ENCODE data around the gene SOD3. TPM values are rescaled to one million over a fixed set of nuclear protein-coding genes. Genes with fewer than 3 reads are reported as not detected.

SOD3 gene
- total and polyA plus RNA-seq, 4 donors, result 2.6 to 8.1 (median 4.6) TPM

GRCh38 chr4:24772952-24773351 is 22.4 kb upstream of the SOD3 start:
- Histone ChIP-seq H3K9me3 (ENCODE audit: control insufficient read depth in 4 of 4, low read length in 3 of 4) (no peaks in the 10 kb centered on the region), H3K27me3 (ENCODE audit: control insufficient read depth in 4 of 4, insufficient read depth in 4 of 4, low read length in 3 of 4) (no peaks in the 10 kb centered on the region), H3K27ac (ENCODE audit: low read depth in 1 of 2, low read length in 2 of 2) (no peak overlapping the region), H3K4me3 (ENCODE audit: low read depth in 1 of 3, low read length in 3 of 3) (no peak overlapping the region), H3K36me3 (ENCODE audit: control insufficient read depth in 4 of 4, insufficient read depth in 3 of 4, low read depth in 1 of 4, low read length in 3 of 4) (no peaks in the 10 kb centered on the region), H3K9ac (ENCODE audit: low read depth in 1 of 2, low read length in 2 of 2) (no peak overlapping the region), H3K4me1 (ENCODE audit: control insufficient read depth in 4 of 4, insufficient read depth in 4 of 4, low read length in 3 of 4) (no peaks in the 10 kb centered on the region)
- TF ChIP-seq YY1 (IDR thresholded peaks at IDR 0.05) (no peak), NR2F2 (IDR thresholded peaks at IDR 0.05) (no peak), SP1 (IDR thresholded peaks at IDR 0.05) (no peak), MAX (IDR thresholded peaks at IDR 0.05) (no peak), ATF3 (IDR thresholded peaks at IDR 0.05) (no peak), RAD21 (IDR thresholded peaks at IDR 0.05) (no peak), FOXA2 (IDR thresholded peaks at IDR 0.05) (no peak), HNF4G (IDR thresholded peaks at IDR 0.05) (no peak)
- no peak for DNase-seq (ENCODE audit: low spot score)
- WGBS, result 96% methylated on average over 6 of the region's 6 CpGs

DNA sequence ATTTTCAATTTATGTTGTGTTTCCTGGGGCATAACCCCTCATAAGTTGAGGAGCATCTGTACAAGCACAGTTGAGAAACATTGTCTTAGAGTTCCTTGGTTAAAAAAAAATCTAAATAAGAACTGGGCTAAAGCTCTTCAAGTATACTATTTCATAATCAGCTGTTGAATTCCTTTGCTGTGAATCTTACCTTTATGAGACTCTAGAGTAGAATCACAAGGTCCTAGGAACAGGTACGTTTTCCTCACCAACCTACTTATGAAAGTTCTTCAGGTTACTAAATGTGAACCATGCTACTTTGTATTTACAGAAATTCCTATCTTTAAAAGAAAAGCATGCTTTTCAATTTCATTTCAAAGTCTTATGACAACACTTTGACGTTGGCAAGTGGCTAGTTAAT is 20.9 kb upstream of the SOD3 start:
- no peak for DNase-seq (ENCODE audit: low spot score)
- Histone ChIP-seq H3K4me1 (ENCODE audit: control insufficient read depth in 4 of 4, insufficient read depth in 4 of 4, low read length in 3 of 4) (no peaks in the 10 kb centered on the region), H3K9me3 (ENCODE audit: control insufficient read depth in 4 of 4, low read length in 3 of 4) (no peaks in the 10 kb centered on the region), H3K4me3 (ENCODE audit: low read depth in 1 of 3, low read length in 3 of 3) (no peak overlapping the region), H3K9ac (ENCODE audit: low read depth in 1 of 2, low read length in 2 of 2) (no peak overlapping the region), H3K27ac (ENCODE audit: low read depth in 1 of 2, low read length in 2 of 2) (no peak overlapping the region), H3K27me3 (ENCODE audit: control insufficient read depth in 4 of 4, insufficient read depth in 4 of 4, low read length in 3 of 4) (no peaks in the 10 kb centered on the region), H3K36me3 (ENCODE audit: control insufficient read depth in 4 of 4, insufficient read depth in 3 of 4, low read depth in 1 of 4, low read length in 3 of 4) (no peaks in the 10 kb centered on the region)
- WGBS, result 30% methylated on average over 2 of the region's 2 CpGs
- TF ChIP-seq ATF3 (IDR thresholded peaks at IDR 0.05), result no peak
- no peak for TF ChIP-seq YY1 (IDR thresholded peaks at IDR 0.05)
- TF ChIP-seq FOXA2 (IDR thresholded peaks at IDR 0.05), result no peak
- no peak for TF ChIP-seq GABPA (IDR thresholded peaks at IDR 0.05 in 1 of 2, conservative IDR thresholded peaks at IDR 0.05 in 1 of 2)
- TF ChIP-seq RXRA (IDR thresholded peaks at IDR 0.05), result no peak
- no peak for TF ChIP-seq MAX (IDR thresholded peaks at IDR 0.05)
- TF ChIP-seq HNF4A (conservative IDR thresholded peaks at IDR 0.05), result no peak

GRCh38 chr4:24775032-24775605 is 20.3 kb upstream of the SOD3 start:
- Histone ChIP-seq H3K9me3 (ENCODE audit: control insufficient read depth in 4 of 4, low read length in 3 of 4) (no peaks in the 10 kb centered on the region), H3K27ac (ENCODE audit: low read depth in 1 of 2, low read length in 2 of 2) (no peak overlapping the region), H3K36me3 (ENCODE audit: control insufficient read depth in 4 of 4, insufficient read depth in 3 of 4, low read depth in 1 of 4, low read length in 3 of 4) (no peaks in the 10 kb centered on the region), H3K9ac (ENCODE audit: low read depth in 1 of 2, low read length in 2 of 2) (no peak overlapping the region), H3K4me1 (ENCODE audit: control insufficient read depth in 4 of 4, insufficient read depth in 4 of 4, low read length in 3 of 4) (no peaks in the 10 kb centered on the region), H3K27me3 (ENCODE audit: control insufficient read depth in 4 of 4, insufficient read depth in 4 of 4, low read length in 3 of 4) (no peaks in the 10 kb centered on the region), H3K4me3 (ENCODE audit: low read depth in 1 of 3, low read length in 3 of 3) (no peak overlapping the region)
- no peak for DNase-seq (ENCODE audit: low spot score)
- WGBS, result 85% methylated on average over 2 of the region's 2 CpGs
- TF ChIP-seq TAF1 (conservative IDR thresholded peaks at IDR 0.05) (no peak), RAD21 (IDR thresholded peaks at IDR 0.05) (no peak), HNF4G (IDR thresholded peaks at IDR 0.05) (no peak), CTCF (IDR thresholded peaks at IDR 0.05; ENCODE audit: low read depth, low read length, missing input control) (no peak)
